Stimulated activated CD8-positive, alpha-beta memory T cell treated with anti-CD3 and anti-CD28 coated beads, Interleukin-7, amount 100 ng/mL, for 1 hour (primary cell): Measurements from ENCODE around the gene SPINK9.
"Not testable (repeated sequence)": the region's sequence is repeated elsewhere in the genome, so short reads cannot be mapped to it uniquely, and the experiment has no call there.

Experiments used
- DNase-seq, 2 donors: peaks; one replicate each; pipeline ENCODE4 v3.0.0-alpha.2; 2020; ENCODE audit warnings: low read depth in 2 of 2

Gene SPINK9

GRCh38 chr5:148335259-148335658, at the start of gene SPINK9:
Gene SPINK9 (plus strand): TSS chr5:148335559. CDS start chr5:148335614, 55 bp downstream.
- no peak for DNase-seq

- no peak for DNase-seq
Measured at GRCh38 chr5:148290271-148291195, 44.8 kb upstream of the SPINK9 start.

GRCh38 chr5:148297731-148298130, 37.6 kb upstream of the SPINK9 start:
- no peak for DNase-seq

- no peak for DNase-seq
Measured at GRCh38 chr5:148306446-148306845, 28.9 kb upstream of the SPINK9 start.

GRCh38 chr5:148309019-148309418, 26.3 kb upstream of the SPINK9 start:
- no peak for DNase-seq

GRCh38 chr5:148309746-148310145, 25.6 kb upstream of the SPINK9 start:
- DNase-seq: no peak

- no peak for DNase-seq
Measured at GRCh38 chr5:148311484-148311883, 23.9 kb upstream of the SPINK9 start.

GRCh38 chr5:148312153-148312552, 23.2 kb upstream of the SPINK9 start, which contains the start of gene SPINK7:
Gene SPINK7 (plus strand): TSS chr5:148312423. CDS start chr5:148312484, 61 bp downstream.
- DNase-seq: no peak

GRCh38 chr5:148314187-148314586, 21.2 kb upstream of the SPINK9 start:
- no peak for DNase-seq

GRCh38 chr5:148314731-148315130, 20.6 kb upstream of the SPINK9 start:
- no peak for DNase-seq

GRCh38 chr5:148320011-148320963, 15.1 kb upstream of the SPINK9 start:
- not testable (repeated sequence) for DNase-seq

GRCh38 chr5:148333262-148333849, 2.0 kb upstream of the SPINK9 start:
- no peak for DNase-seq

GRCh38 chr5:148336704-148337435, 1.5 kb downstream of the SPINK9 start:
- DNase-seq: no peak

- no peak for DNase-seq
Measured at GRCh38 chr5:148342371-148343045, 7.1 kb downstream of the SPINK9 start.

GRCh38 chr5:148343046-148343407, 7.7 kb downstream of the SPINK9 start:
- no peak for DNase-seq

- DNase-seq: no peak
Measured at GRCh38 chr5:148343603-148344487, 8.5 kb downstream of the SPINK9 start.

GRCh38 chr5:148347706-148348105, 12.3 kb downstream of the SPINK9 start:
- DNase-seq: no peak

- no peak for DNase-seq
Measured at GRCh38 chr5:148352696-148353095, 17.3 kb downstream of the SPINK9 start.

GRCh38 chr5:148353634-148354033, 18.3 kb downstream of the SPINK9 start:
- DNase-seq: no peak

GRCh38 chr5:148364343-148364742, 29.0 kb downstream of the SPINK9 start:
- DNase-seq: no peak
